Small intestine (tissue), 7 donors: ENCODE data around the gene RFTN2. TPM values are rescaled to one million over a fixed set of nuclear protein-coding genes. Genes with fewer than 3 reads are reported as not detected.

Experiments
- DNase-seq, 2 donors: peaks; one replicate each; pipeline versions ENCODE4 v3.0.0 to v3.0.0-alpha.2; 2013
- FAIRE-seq: peaks from 2 replicates; lab custom pipeline; 2012; peaks lifted over from hg19 to GRCh38; lab: Jason Lieb, UNC
- H3K27ac ChIP-seq, 3 donors: one replicate each; pipeline ENCODE4 v1.5.1; 2013; ENCODE audit warnings: low read length in 2 of 3, mild to moderate bottlenecking in 2 of 3, control low read depth in 1 of 3, inconsistent platforms in 1 of 3, low read depth in 1 of 3, moderate library complexity in 1 of 3
- H3K27me3 ChIP-seq, 3 donors: one replicate each; pipeline ENCODE4 v1.6.1; 2013; ENCODE audit warnings: low read length in 3 of 3, inconsistent platforms in 1 of 3; ENCODE audit not compliant: control insufficient read depth in 3 of 3, insufficient read depth in 3 of 3
- H3K36me3 ChIP-seq, 3 donors: one replicate each; pipeline ENCODE4 v1.6.1; 2013; ENCODE audit warnings: low read length in 3 of 3, inconsistent platforms in 1 of 3, low read depth in 1 of 3, mild to moderate bottlenecking in 1 of 3, moderate library complexity in 1 of 3; ENCODE audit not compliant: control insufficient read depth in 3 of 3, insufficient read depth in 2 of 3
- H3K4me1 ChIP-seq, 3 donors: one replicate each; pipeline ENCODE4 v1.6.1; 2013; ENCODE audit warnings: low read length in 2 of 3, inconsistent platforms in 1 of 3, low read depth in 1 of 3, mild to moderate bottlenecking in 1 of 3, moderate library complexity in 1 of 3; ENCODE audit not compliant: control insufficient read depth in 3 of 3, insufficient read depth in 2 of 3
- H3K4me3 ChIP-seq, 3 donors: one replicate each; pipeline ENCODE4 v1.5.1; 2013; ENCODE audit warnings: low read length in 3 of 3, control low read depth in 1 of 3, inconsistent platforms in 1 of 3, low read depth in 1 of 3, mild to moderate bottlenecking in 1 of 3, moderate library complexity in 1 of 3
- H3K9me3 ChIP-seq, 2 donors: one replicate each; pipeline ENCODE4 v1.6.1; 2013; ENCODE audit warnings: low read depth in 1 of 2, low read length in 1 of 2; ENCODE audit not compliant: control insufficient read depth in 2 of 2, insufficient read depth in 1 of 2
- WGBS, 3 donors: extraction: QIAGEN DNeasy Blood & Tissue Kit; methylation state at CpG; one replicate each; pipeline ENCODE4 v1.1.7; 2013; 5-methylcytosine and 5-hydroxymethylcytosine counted together
- polyA plus RNA-seq, 4 donors: library from polyadenylated mRNA; stranded (reverse) in 3 of 4; unstranded in 1 of 4; fragments of 200-250 nt in 3 of 4; fragments of 120-200 nt in 1 of 4; gene quantifications; one replicate each; pipeline versions ENCODE4 v1.2.1 to v1.2.3, GENCODE V29; 2013
- donor health status: healthy with polysubstance abuse.
- donor health status: control.
- donor health status: control.
- donor health status: Bipolar disorder and iron deficiency.
- donor health status: healthy.

RFTN2 gene
- polyA plus RNA-seq, 4 donors, result 1.1 to 2.7 (median 1.5) TPM; not detected in 1

DNA sequence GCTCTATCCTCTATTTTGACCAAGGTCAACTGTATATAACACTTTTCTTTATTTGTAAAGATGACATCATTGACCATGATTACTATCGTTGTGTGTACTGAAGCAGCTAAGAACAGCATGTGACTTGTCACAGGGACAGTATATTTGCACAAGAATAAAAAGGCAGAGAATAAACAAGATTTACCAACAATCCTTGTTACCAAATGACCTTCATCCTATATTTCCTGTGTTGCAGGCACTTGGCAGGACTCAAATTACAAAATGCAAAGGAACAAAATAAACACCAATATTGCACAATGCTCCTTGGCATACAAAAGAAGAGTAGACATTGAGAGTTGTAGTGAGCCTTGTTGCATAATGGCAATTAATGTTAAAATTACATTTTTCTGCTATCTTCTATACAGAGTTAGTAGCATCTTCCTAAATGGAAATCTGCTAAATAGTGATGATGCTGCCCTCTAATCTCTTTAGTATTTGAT, 61.8 kb downstream of the RFTN2 start:
- Histone ChIP-seq H3K27me3 (no peaks in the 10 kb centered on the region), H3K36me3 (peaks cover 0 to 3% (median 0%) of the 10 kb centered on the region in 3 donors), H3K27ac (no peak overlapping the region), H3K9me3 (no peaks in the 10 kb centered on the region), H3K4me1 (no peaks in the 10 kb centered on the region), H3K4me3 (no peak overlapping the region)
- no peak for FAIRE-seq
- no peak for DNase-seq
- 0 to 26% (median 23%) methylated on average over 1 of the region's 1 CpG for WGBS, 3 donors

DNA sequence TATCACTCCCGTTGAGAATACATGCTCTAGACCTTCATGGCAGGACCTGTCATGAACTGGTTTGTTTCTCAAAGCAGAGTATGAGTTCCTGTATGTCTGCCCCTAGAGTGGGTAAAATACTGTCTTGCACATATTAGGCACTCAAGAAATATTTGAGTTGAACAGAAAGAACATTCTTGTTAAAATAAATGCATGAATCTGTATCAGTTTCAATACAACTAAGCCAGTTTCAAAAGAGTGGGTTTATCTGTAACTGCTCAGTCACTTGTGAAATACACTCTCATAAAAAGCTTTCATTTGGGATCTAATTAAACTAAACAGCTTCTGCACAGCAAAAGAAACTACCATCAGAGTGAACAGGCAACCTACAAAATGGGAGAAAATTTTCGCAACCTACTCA, 69.2 kb downstream of the RFTN2 start:
- 64 to 89% (median 68%) methylated on average over 1 to 2 of the region's 2 CpGs for WGBS, 3 donors
- no peaks in the 10 kb centered on the region for H3K9me3 ChIP-seq

GRCh38 chr2:197604117-197604860, 71.1 kb downstream of the RFTN2 start:
- no peak overlapping the region for H3K27ac ChIP-seq
- no peaks in the 10 kb centered on the region for H3K36me3 ChIP-seq
- 44 to 53% (median 52%) methylated on average over 1 of the region's 1 CpG for WGBS, 3 donors
- H3K9me3 ChIP-seq, result no peaks in the 10 kb centered on the region
- DNase-seq, result no peak
- H3K4me1 ChIP-seq, result no peaks in the 10 kb centered on the region
- H3K27me3 ChIP-seq, result peaks cover 0 to 3% (median 0%) of the 10 kb centered on the region in 3 donors
- H3K4me3 ChIP-seq, result no peak overlapping the region
- FAIRE-seq, result no peak

More for the DNA sequence above, 69.2 kb downstream of the RFTN2 start:
- DNase-seq, result no peak
- H3K4me3 ChIP-seq, result no peak overlapping the region
- no peak for FAIRE-seq
- no peaks in the 10 kb centered on the region for H3K4me1 ChIP-seq
- no peak overlapping the region for H3K27ac ChIP-seq
- H3K36me3 ChIP-seq, result no peaks in the 10 kb centered on the region
- no peaks in the 10 kb centered on the region for H3K27me3 ChIP-seq

DNA sequence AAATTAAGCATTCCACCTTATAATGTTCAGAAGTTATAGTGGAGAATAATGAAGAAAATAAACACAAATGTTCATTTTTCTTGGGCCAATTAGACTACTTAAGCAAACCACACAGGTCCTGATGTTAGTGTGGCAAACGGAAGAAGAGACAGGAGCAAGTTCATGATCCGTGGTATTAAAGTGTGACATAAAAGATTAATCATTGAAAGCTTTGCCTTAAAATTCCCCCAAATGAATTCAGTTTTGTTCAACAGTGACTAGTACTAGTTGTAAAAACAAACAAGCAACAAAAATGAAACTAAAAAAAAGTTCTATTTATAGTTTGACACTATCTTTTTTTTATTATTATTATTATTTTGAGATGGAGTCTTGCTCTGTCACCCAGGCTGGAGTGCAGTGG, 73.7 kb downstream of the RFTN2 start:
- Histone ChIP-seq H3K4me3 (no peak overlapping the region), H3K9me3 (no peaks in the 10 kb centered on the region), H3K27me3 (peaks cover 0 to 3% (median 0%) of the 10 kb centered on the region in 3 donors), H3K27ac (no peak overlapping the region), H3K4me1 (no peaks in the 10 kb centered on the region), H3K36me3 (no peaks in the 10 kb centered on the region)
- FAIRE-seq (no peak), DNase-seq (no peak)
- 55 to 66% (median 55%) methylated on average over 2 of the region's 2 CpGs for WGBS, 3 donors

DNA sequence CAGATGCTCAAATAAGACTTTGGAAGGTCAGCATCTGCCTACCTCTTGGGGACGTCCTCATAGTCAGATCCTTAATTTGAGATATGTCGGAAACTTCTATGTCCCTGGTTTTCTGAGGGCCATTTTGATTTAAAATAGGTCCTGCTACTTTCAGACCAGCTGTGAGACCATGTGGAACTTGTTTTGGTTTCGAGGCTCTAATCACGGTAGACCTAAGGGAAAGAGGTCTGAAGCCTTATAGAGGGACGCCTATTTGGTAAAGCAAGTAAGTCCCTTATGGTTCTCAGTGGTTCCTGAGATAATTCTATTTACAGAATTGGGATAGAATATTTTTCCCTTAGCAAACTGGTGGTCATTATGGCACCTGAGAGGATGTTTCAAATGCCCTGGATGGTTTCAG, 75.1 kb downstream of the RFTN2 start:
- Histone ChIP-seq H3K27ac (no peak overlapping the region), H3K9me3 (no peaks in the 10 kb centered on the region), H3K36me3 (no peaks in the 10 kb centered on the region), H3K27me3 (peaks cover 0 to 3% (median 0%) of the 10 kb centered on the region in 3 donors), H3K4me3 (no peak overlapping the region), H3K4me1 (no peaks in the 10 kb centered on the region)
- DNase-seq (no peak), FAIRE-seq (no peak)
- 79 to 92% (median 81%) methylated on average over 5 of the region's 5 CpGs for WGBS, 3 donors

- 55 to 58% (median 55%) methylated on average over 11 of the region's 11 CpGs for WGBS, 3 donors
- no peak for DNase-seq
- peaks cover 0 to 3% (median 0%) of the 10 kb centered on the region in 3 donors for H3K27me3 ChIP-seq
These were observed 76.0 kb downstream of the RFTN2 start for GRCh38 chr2:197599285-197599965.

GRCh38 chr2:197598450-197598849, 76.9 kb downstream of the RFTN2 start:
- DNase-seq (no peak), FAIRE-seq (no peak)
- Histone ChIP-seq H3K27me3 (peaks cover 0 to 3% (median 0%) of the 10 kb centered on the region in 3 donors), H3K4me1 (no peaks in the 10 kb centered on the region), H3K4me3 (no peak overlapping the region), H3K27ac (no peak overlapping the region), H3K9me3 (no peaks in the 10 kb centered on the region), H3K36me3 (no peaks in the 10 kb centered on the region)
- WGBS, 3 donors, result 87 to 93% (median 89%) methylated on average over 5 of the region's 5 CpGs

More at GRCh38 chr2:197599285-197599965, 76.0 kb downstream of the RFTN2 start:
- H3K4me1 ChIP-seq, result no peaks in the 10 kb centered on the region
- no peak for FAIRE-seq
- H3K36me3 ChIP-seq, result no peaks in the 10 kb centered on the region
- H3K4me3 ChIP-seq, result no peak overlapping the region
- H3K27ac ChIP-seq, result peak overlapping the region in 1 of 3 donors; percentile 24
- H3K9me3 ChIP-seq, result no peaks in the 10 kb centered on the region

- Histone ChIP-seq H3K9me3 (no peaks in the 10 kb centered on the region), H3K27ac (no peak overlapping the region), H3K4me1 (no peaks in the 10 kb centered on the region), H3K4me3 (no peak overlapping the region), H3K36me3 (no peaks in the 10 kb centered on the region), H3K27me3 (peaks cover 0 to 3% (median 0%) of the 10 kb centered on the region in 3 donors)
- FAIRE-seq (no peak), DNase-seq (no peak)
- 74 to 85% (median 85%) methylated on average over 4 of the region's 4 CpGs for WGBS, 3 donors
These were observed 78.2 kb downstream of the RFTN2 start for GRCh38 chr2:197597166-197597565.
